ENCODE data around the gene SPRY4.
"Not testable (repeated sequence)": the region's sequence is repeated elsewhere in the genome, so short reads cannot be mapped to it uniquely, and the experiment has no call there.

SPRY4 gene

GRCh38 chr5:142324871-142325724, at the start of gene SPRY4:
TSS of gene SPRY4 (minus strand) at chr5:142325021. CDS start at chr5:142315108, 9,913 bp downstream.
- peak; percentile 96 for DNase-seq

- DNase-seq = no peak
Observed at GRCh38 chr5:142368529-142368928, 43.7 kb upstream of the SPRY4 start.

- DNase-seq = no peak
Observed at GRCh38 chr5:142366007-142366406, 41.2 kb upstream of the SPRY4 start.

GRCh38 chr5:142364251-142365145, 39.7 kb upstream of the SPRY4 start:
- peak; percentile 76 for DNase-seq

- DNase-seq = no peak
Observed at GRCh38 chr5:142363619-142363963, 38.8 kb upstream of the SPRY4 start.

GRCh38 chr5:142362193-142362592, 37.4 kb upstream of the SPRY4 start:
- DNase-seq = not testable (repeated sequence)

- DNase-seq = no peak
Observed at GRCh38 chr5:142360607-142361120, 35.8 kb upstream of the SPRY4 start.

GRCh38 chr5:142360051-142360498, 35.3 kb upstream of the SPRY4 start:
- no peak for DNase-seq

GRCh38 chr5:142358648-142359047, 33.8 kb upstream of the SPRY4 start:
- DNase-seq = no peak

GRCh38 chr5:142358121-142358520, 33.3 kb upstream of the SPRY4 start:
- no peak for DNase-seq

- DNase-seq = no peak
Observed at GRCh38 chr5:142357469-142358090, 32.8 kb upstream of the SPRY4 start.

GRCh38 chr5:142356716-142357468, 32.1 kb upstream of the SPRY4 start:
- DNase-seq = peak; percentile 51

GRCh38 chr5:142356349-142356715, 31.5 kb upstream of the SPRY4 start:
- no peak for DNase-seq

- DNase-seq = no peak
Observed at GRCh38 chr5:142353071-142353472, 28.3 kb upstream of the SPRY4 start.

GRCh38 chr5:142350021-142350420, 25.2 kb upstream of the SPRY4 start:
- DNase-seq = no peak

- DNase-seq = no peak
Observed at GRCh38 chr5:142346706-142347105, 21.9 kb upstream of the SPRY4 start.

GRCh38 chr5:142344915-142345314, 20.1 kb upstream of the SPRY4 start:
- not testable (repeated sequence) for DNase-seq

GRCh38 chr5:142343531-142343930, 18.7 kb upstream of the SPRY4 start:
- no peak for DNase-seq

- no peak for DNase-seq
Observed at GRCh38 chr5:142342128-142342981, 17.5 kb upstream of the SPRY4 start.

GRCh38 chr5:142339781-142340180, 15.0 kb upstream of the SPRY4 start:
- no peak for DNase-seq

GRCh38 chr5:142334538-142334937, 9.7 kb upstream of the SPRY4 start:
- no peak for DNase-seq

Measured in NCI-H748 treated with DMSO at 0.1 percent for 48 hours (cell line).